OCI-LY1 (cell line): ENCODE measurements around the gene MOB3C.

Experiments used
- H2AFZ ChIP-seq: fragments of 200-600 bp; sonication (generic), shearing (Covaris generic); 2 replicates; pipeline ENCODE4 v1.6.0; 2014; ENCODE audit warnings: antibody characterized with exemption, mild to moderate bottlenecking, low read length
- H3F3A ChIP-seq: fragments of 200-600 bp; sonication (generic), shearing (Covaris generic); 2 replicates; pipeline ENCODE4 v1.6.0; 2014; ENCODE audit warnings: mild to moderate bottlenecking, antibody characterized with exemption, low read length, moderate library complexity; ENCODE audit not compliant: insufficient read depth
- H3K27ac ChIP-seq: fragments of 200-600 bp; sonication (generic); 2 replicates; pipeline ENCODE4 v1.5.1; 2014; ENCODE audit warnings: low read length, mixed run types, mild to moderate bottlenecking, low read depth; ENCODE audit not compliant: poor library complexity, severe bottlenecking
- H3K27me3 ChIP-seq: fragments of 200-600 bp; sonication (generic); 2 replicates; pipeline ENCODE4 v1.6.0; 2014; ENCODE audit warnings: antibody characterized with exemption, mild to moderate bottlenecking, low read length, moderate library complexity; ENCODE audit not compliant: insufficient read depth
- H3K36me3 ChIP-seq: fragments of 200-600 bp; sonication (generic); 2 replicates; pipeline ENCODE4 v1.6.1; 2014; ENCODE audit warnings: mild to moderate bottlenecking, antibody characterized with exemption, low read length, moderate library complexity, mixed read lengths; ENCODE audit not compliant: insufficient read depth
- H3K4me1 ChIP-seq: fragments of 200-600 bp; sonication (generic); 2 replicates; pipeline ENCODE4 v1.5.1; 2014; ENCODE audit warnings: mild to moderate bottlenecking, low read length, moderate library complexity; ENCODE audit not compliant: insufficient read depth, severe bottlenecking
- H3K4me2 ChIP-seq: fragments of 200-600 bp; sonication (generic), shearing (Covaris generic); 2 replicates; pipeline ENCODE4 v1.6.1; 2014; ENCODE audit warnings: low read length
- H3K4me3 ChIP-seq: fragments of 200-600 bp; sonication (generic); 2 replicates; pipeline ENCODE4 v1.5.1; 2014; ENCODE audit warnings: low read length, low read depth, mild to moderate bottlenecking, mixed read lengths; ENCODE audit not compliant: poor library complexity, severe bottlenecking
- H3K79me2 ChIP-seq: fragments of 200-600 bp; shearing (Covaris generic); 2 replicates; pipeline ENCODE4 v1.6.1; 2016; ENCODE audit warnings: mixed run types, low read length, mixed read lengths; ENCODE audit not compliant: insufficient read depth
- H3K9ac ChIP-seq: fragments of 200-600 bp; sonication (generic), shearing (Covaris generic); 2 replicates; pipeline ENCODE4 v1.6.1; 2014; ENCODE audit warnings: mild to moderate bottlenecking, low read length, mixed read lengths
- H3K9me2 ChIP-seq: fragments of 200-600 bp; sonication (generic), shearing (Covaris generic); 2 replicates; pipeline ENCODE4 v1.6.1; 2014; ENCODE audit warnings: low read depth, mild to moderate bottlenecking, low read length, mixed read lengths
- H3K9me3 ChIP-seq: fragments of 200-600 bp; shearing (Covaris generic); 2 replicates; pipeline ENCODE4 v1.6.1; 2014; ENCODE audit warnings: low read length, mixed read lengths
- H4K20me1 ChIP-seq: fragments of 200-600 bp; sonication (generic), shearing (Covaris generic); 2 replicates; pipeline ENCODE4 v1.6.0; 2016; ENCODE audit warnings: mild to moderate bottlenecking, low read length; ENCODE audit not compliant: insufficient read depth
- EZH2 ChIP-seq: fragments of 200-600 bp; sonication (generic), shearing (Covaris generic); IDR thresholded peaks from 2 replicates; pipeline ENCODE4 v1.8.0; 2017; ENCODE audit warnings: borderline replicate concordance, mixed run types, mild to moderate bottlenecking, antibody characterized with exemption, low read length, moderate library complexity, mixed read lengths
- TF ChIP-seq, protein P1 (sequence below): fragments of 200-600 bp; sonication (generic), shearing (Covaris generic); IDR thresholded peaks from 2 replicates; pipeline ENCODE4 v1.5.1; 2017; ENCODE audit warnings: mild to moderate bottlenecking, antibody characterized with exemption, low read length, moderate library complexity, mixed read lengths

MOB3C gene

DNA sequence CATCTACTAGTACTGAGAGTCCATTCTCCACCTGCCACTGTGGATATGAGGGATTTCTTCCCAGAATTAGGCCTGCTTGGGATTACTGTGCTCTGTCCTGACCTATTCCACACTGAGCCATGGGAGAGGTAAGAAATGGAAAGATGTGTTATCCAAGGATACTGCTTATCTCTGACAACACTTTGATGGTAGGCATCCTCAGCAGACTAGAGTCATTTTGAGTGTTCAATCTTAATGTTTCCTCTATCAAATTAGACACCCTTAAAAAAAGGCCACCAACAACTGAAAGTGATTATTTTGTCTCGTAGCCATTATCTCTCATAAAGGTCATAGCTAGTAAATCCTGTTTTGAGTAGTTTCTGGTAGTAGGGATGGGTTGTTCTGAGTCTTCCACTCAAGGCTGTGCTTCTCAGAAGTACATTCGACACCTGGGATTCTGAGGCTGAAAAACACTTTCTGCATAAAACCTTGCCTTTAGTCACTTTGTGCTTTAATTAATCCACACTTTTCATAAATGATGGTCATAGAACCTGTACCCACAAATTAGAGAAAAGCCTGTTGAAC lies 42.8 kb upstream of the MOB3C start:
- Histone ChIP-seq H3K36me3 (peaks cover 48% of the 10 kb centered on the region), H3K4me3 (no peak overlapping the region), H3K9me3 (no peaks in the 10 kb centered on the region), H3K4me1 (no peaks in the 10 kb centered on the region), H3K9me2 (no peaks in the 10 kb centered on the region), H3K4me2 (no peak overlapping the region), H3K9ac (no peak overlapping the region), H2AFZ (no peak overlapping the region), H4K20me1 (no peaks in the 10 kb centered on the region), H3K27ac (no peak overlapping the region), H3F3A (no peaks in the 10 kb centered on the region), H3K27me3 (no peaks in the 10 kb centered on the region), H3K79me2 (no peaks in the 10 kb centered on the region)
- TF ChIP-seq EZH2 = no peak
- TF ChIP-seq, protein P1, sequence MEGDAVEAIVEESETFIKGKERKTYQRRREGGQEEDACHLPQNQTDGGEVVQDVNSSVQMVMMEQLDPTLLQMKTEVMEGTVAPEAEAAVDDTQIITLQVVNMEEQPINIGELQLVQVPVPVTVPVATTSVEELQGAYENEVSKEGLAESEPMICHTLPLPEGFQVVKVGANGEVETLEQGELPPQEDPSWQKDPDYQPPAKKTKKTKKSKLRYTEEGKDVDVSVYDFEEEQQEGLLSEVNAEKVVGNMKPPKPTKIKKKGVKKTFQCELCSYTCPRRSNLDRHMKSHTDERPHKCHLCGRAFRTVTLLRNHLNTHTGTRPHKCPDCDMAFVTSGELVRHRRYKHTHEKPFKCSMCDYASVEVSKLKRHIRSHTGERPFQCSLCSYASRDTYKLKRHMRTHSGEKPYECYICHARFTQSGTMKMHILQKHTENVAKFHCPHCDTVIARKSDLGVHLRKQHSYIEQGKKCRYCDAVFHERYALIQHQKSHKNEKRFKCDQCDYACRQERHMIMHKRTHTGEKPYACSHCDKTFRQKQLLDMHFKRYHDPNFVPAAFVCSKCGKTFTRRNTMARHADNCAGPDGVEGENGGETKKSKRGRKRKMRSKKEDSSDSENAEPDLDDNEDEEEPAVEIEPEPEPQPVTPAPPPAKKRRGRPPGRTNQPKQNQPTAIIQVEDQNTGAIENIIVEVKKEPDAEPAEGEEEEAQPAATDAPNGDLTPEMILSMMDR = no peak

DNA sequence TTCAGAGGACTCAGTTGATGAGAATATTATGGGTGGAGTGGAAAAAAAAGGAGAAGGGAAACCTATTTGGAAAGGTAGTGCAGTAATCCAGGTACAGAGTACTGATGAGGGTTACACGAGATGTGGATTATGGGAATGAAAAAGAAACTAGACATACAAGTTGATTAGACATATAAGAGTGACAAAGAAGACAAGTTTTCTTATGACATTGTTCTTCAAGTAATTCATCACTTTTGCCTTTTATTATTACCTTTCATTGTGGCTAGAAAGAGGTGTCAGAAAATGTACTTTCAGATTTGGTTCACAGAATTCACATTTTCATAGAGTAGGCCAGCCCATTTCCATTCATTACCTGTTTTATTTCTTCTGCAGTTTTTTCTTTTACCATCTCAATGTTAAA lies 41.2 kb upstream of the MOB3C start:
- Histone ChIP-seq H2AFZ (no peak overlapping the region), H3K27me3 (no peaks in the 10 kb centered on the region), H3K9me2 (no peaks in the 10 kb centered on the region), H3K4me1 (no peaks in the 10 kb centered on the region), H3K27ac (no peak overlapping the region), H3K4me2 (no peak overlapping the region), H4K20me1 (no peaks in the 10 kb centered on the region), H3F3A (no peaks in the 10 kb centered on the region), H3K9me3 (no peaks in the 10 kb centered on the region), H3K9ac (no peak overlapping the region), H3K79me2 (no peaks in the 10 kb centered on the region), H3K4me3 (no peak overlapping the region), H3K36me3 (peaks cover 38% of the 10 kb centered on the region)
- TF ChIP-seq EZH2 = no peak
- TF ChIP-seq, protein P1 = no peak

DNA sequence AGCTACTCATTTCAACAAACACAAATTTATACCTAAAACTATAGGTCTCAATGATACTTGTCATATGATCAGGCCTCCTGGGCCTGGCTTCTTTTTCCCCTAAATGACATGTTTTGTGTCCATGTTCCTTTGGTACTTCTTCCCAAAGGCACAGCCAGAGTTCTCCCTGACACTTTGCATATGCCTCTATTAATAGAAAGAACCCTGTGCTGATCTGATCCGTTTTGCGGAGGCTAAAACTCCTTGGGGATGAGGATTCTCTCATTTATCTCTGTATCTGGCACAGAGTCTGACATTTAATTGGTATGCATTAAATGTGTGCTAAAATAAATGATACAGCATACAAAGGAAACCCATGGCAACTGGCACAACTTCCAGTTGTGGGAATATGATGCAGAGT lies 40.0 kb upstream of the MOB3C start:
- H3K27ac ChIP-seq = no peak overlapping the region
- H4K20me1 ChIP-seq = no peaks in the 10 kb centered on the region
- H3F3A ChIP-seq = no peaks in the 10 kb centered on the region
- peaks cover 42% of the 10 kb centered on the region for H3K36me3 ChIP-seq
- H3K79me2 ChIP-seq = no peaks in the 10 kb centered on the region
- TF ChIP-seq, protein P1 = no peak
- TF ChIP-seq EZH2 = no peak
- H3K4me2 ChIP-seq = no peak overlapping the region
- no peaks in the 10 kb centered on the region for H3K9me2 ChIP-seq
- no peaks in the 10 kb centered on the region for H3K27me3 ChIP-seq
- H3K4me1 ChIP-seq = no peaks in the 10 kb centered on the region
- H2AFZ ChIP-seq = no peak overlapping the region
- H3K4me3 ChIP-seq = no peak overlapping the region
- no peak overlapping the region for H3K9ac ChIP-seq
- H3K9me3 ChIP-seq = no peaks in the 10 kb centered on the region
